Heart left ventricle (tissue), 13 donors: ENCODE data around the gene LARP1.

ENCODE experiments used
- POLR2A ChIP-seq, 2 donors: fragments of 450-650 bp; IDR thresholded peaks; one replicate each; pipeline ENCODE4 v1.6.1; 2017; ENCODE audit warnings: antibody characterized with exemption in 2 of 2, mild to moderate bottlenecking in 2 of 2, moderate library complexity in 2 of 2
- TF ChIP-seq, protein P1 (sequence below), 12 donors: fragments of 200-600 bp; sonication (generic) in 4 of 12; IDR thresholded peaks; one replicate each; pipeline versions ENCODE4 v1.5.0 to v1.8.0; 2018 to 2022; ENCODE audit warnings: antibody characterized with exemption in 12 of 12, mild to moderate bottlenecking in 5 of 12
- donor health status: ischemic (EF 13 %, LVEDD 7.1; RV severe dilation, severe dysfunction).
- donor health status: DM: no; HTN: yes; CAD: no.
- donor health status: DM: no; HTN: no; CAD: no.
- donor health status: ischemic (EF 25% LVEDD 6.9; RV normal size, moderate dysfunction).
- donor health status: ischemic (EF 25% LVEDD 5.7; RV mildly dilated, moderate dysfunction).
- donor health status: ischemic (EF 35%, LVEDD 5.7; RV mildly dilated, moderate dysfunction).
- donor health status: nonischemic (EF 11% LVEDD 7.7; RV severe dilation, severe dysfunction).
- donor health status: DM: yes; HTN: yes; CAD: no.
- donor health status: PGD.
- donor health status: ischemic (EF 29% LVEDD 5.4; RV normal size, mild dysfunction).
- donor health status: nonischemic (EF 23%, LVEDD 6.1; RV moderate dilation, normal function).

DNA sequence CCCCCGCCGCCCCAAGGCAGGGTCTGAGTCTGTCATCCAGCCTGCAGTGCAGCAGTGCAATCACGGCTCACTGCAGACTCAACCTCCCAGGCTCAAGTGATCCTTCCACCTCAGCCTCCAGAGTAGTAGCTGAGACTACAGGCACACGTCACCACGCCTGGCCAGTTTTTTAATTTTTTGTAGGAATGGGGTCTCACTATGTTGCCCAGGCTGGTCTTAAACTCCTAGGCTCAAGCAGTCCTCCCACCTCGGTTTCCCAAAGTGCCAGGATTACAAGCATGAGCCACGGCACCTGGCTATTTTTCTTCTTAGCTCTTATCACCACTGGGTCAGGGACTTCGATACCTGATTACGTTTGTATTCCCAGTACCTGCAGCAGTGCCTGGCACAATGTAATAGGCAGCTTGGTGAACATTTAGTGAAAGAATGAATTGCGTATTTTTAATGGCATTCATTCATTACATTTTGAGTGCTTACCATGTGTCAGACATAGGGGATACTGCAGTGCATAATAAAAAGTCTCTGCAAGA lies 10.3 kb downstream of the LARP1 start:
- TF ChIP-seq POLR2A (IDR thresholded peaks at IDR 0.05) = no peak
- TF ChIP-seq, protein P1, sequence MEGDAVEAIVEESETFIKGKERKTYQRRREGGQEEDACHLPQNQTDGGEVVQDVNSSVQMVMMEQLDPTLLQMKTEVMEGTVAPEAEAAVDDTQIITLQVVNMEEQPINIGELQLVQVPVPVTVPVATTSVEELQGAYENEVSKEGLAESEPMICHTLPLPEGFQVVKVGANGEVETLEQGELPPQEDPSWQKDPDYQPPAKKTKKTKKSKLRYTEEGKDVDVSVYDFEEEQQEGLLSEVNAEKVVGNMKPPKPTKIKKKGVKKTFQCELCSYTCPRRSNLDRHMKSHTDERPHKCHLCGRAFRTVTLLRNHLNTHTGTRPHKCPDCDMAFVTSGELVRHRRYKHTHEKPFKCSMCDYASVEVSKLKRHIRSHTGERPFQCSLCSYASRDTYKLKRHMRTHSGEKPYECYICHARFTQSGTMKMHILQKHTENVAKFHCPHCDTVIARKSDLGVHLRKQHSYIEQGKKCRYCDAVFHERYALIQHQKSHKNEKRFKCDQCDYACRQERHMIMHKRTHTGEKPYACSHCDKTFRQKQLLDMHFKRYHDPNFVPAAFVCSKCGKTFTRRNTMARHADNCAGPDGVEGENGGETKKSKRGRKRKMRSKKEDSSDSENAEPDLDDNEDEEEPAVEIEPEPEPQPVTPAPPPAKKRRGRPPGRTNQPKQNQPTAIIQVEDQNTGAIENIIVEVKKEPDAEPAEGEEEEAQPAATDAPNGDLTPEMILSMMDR (IDR thresholded peaks at IDR 0.05) = no peak
